Panc1 (cell line): ENCODE data around the gene FHOD1.

Experiments
- CTCF ChIP-seq: fragments of 450-650 bp; IDR thresholded peaks from 2 replicates; pipeline ENCODE4 v1.5.1; 2017; ENCODE audit warnings: mild to moderate bottlenecking
- POLR2AphosphoS5 ChIP-seq: IDR thresholded peaks from 2 replicates; pipeline ENCODE4 v1.6.1; 2012; ENCODE audit warnings: mild to moderate bottlenecking, low read depth, low read length, moderate library complexity
- SIN3A ChIP-seq: IDR thresholded peaks from 2 replicates; pipeline ENCODE4 v1.6.1; 2012; ENCODE audit warnings: low read depth, mild to moderate bottlenecking, low read length, moderate library complexity, borderline replicate concordance; ENCODE audit not compliant: insufficient read depth
- TCF7L2 ChIP-seq: IDR thresholded peaks from 2 replicates; pipeline ENCODE4 v1.6.1; 2011; ENCODE audit warnings: mild to moderate bottlenecking, low read depth, low read length, inconsistent platforms
- TF ChIP-seq, protein P1 (sequence below), 2 experiments: IDR thresholded peaks; 2 replicates each; pipeline ENCODE4 v1.6.1; 2011 to 2012; ENCODE audit warnings: low read depth in 2 of 2, control low read depth in 1 of 2, low read length in 1 of 2, mild to moderate bottlenecking in 1 of 2, moderate library complexity in 1 of 2; ENCODE audit not compliant: insufficient read depth in 1 of 2

DNA sequence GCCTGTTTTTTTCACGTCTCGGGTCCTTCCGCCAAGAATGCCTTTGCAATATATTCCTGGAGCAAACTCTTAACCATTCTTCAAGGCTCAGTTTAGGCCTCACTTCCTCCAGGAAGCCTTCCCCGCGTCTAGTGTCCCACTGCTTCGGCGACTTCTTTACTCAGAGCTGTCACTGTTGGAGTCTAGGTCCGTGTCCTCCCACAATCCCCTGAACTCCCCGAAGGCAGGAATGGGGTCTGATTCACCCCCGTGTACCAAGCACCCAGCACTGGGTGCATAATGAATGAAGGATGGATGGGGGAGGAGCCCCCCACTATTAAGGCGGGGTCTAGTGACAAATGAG lies 64.0 kb downstream of the FHOD1 start:
- TF ChIP-seq CTCF, result no peak
- TF ChIP-seq SIN3A, result no peak
- TF ChIP-seq POLR2AphosphoS5, result no peak
- TF ChIP-seq, protein P1, sequence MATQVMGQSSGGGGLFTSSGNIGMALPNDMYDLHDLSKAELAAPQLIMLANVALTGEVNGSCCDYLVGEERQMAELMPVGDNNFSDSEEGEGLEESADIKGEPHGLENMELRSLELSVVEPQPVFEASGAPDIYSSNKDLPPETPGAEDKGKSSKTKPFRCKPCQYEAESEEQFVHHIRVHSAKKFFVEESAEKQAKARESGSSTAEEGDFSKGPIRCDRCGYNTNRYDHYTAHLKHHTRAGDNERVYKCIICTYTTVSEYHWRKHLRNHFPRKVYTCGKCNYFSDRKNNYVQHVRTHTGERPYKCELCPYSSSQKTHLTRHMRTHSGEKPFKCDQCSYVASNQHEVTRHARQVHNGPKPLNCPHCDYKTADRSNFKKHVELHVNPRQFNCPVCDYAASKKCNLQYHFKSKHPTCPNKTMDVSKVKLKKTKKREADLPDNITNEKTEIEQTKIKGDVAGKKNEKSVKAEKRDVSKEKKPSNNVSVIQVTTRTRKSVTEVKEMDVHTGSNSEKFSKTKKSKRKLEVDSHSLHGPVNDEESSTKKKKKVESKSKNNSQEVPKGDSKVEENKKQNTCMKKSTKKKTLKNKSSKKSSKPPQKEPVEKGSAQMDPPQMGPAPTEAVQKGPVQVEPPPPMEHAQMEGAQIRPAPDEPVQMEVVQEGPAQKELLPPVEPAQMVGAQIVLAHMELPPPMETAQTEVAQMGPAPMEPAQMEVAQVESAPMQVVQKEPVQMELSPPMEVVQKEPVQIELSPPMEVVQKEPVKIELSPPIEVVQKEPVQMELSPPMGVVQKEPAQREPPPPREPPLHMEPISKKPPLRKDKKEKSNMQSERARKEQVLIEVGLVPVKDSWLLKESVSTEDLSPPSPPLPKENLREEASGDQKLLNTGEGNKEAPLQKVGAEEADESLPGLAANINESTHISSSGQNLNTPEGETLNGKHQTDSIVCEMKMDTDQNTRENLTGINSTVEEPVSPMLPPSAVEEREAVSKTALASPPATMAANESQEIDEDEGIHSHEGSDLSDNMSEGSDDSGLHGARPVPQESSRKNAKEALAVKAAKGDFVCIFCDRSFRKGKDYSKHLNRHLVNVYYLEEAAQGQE (IDR thresholded peaks at IDR 0.05; ENCODE audit: insufficient read depth in 1 of 2, low read depth in 2 of 2, low read length in 1 of 2), result no peak
- TF ChIP-seq TCF7L2, result no peak
